Measurements from ENCODE around the gene SPC25.
"Not testable (repeated sequence)": the region's sequence is repeated elsewhere in the genome, so short reads cannot be mapped to it uniquely, and the experiment has no call there.

SPC25 gene

GRCh38 chr2:168934826-168935225, 44.6 kb upstream of the SPC25 start:
- Histone ChIP-seq H3K4me1 (ENCODE audit: low read length) (peaks cover 9% of the 10 kb centered on the region), H3K9me3 (ENCODE audit: insufficient read depth, low read length) (no peaks in the 10 kb centered on the region), H3K79me2 (ENCODE audit: low read length) (no peaks in the 10 kb centered on the region), H3K9ac (ENCODE audit: low read length) (no peak overlapping the region), H4K20me1 (ENCODE audit: insufficient read depth, low read length) (no peaks in the 10 kb centered on the region), H3K4me3 (ENCODE audit: low read length) (no peak overlapping the region), H3K27ac (ENCODE audit: low read length) (no peak overlapping the region), H2AFZ (ENCODE audit: low read depth, low read length) (no peak overlapping the region), H3K4me2 (ENCODE audit: low read length) (no peak overlapping the region), H3K27me3 (ENCODE audit: low read depth, low read length) (peaks cover 8% of the 10 kb centered on the region), H3K36me3 (replicated peaks; ENCODE audit: low read depth, low read length) (no peaks in the 10 kb centered on the region)
- TF ChIP-seq EZH2phosphoT487 (IDR thresholded peaks at IDR 0.05; ENCODE audit: low read depth) (no peak), CTCF (IDR thresholded peaks at IDR 0.05; ENCODE audit: low read depth, low read length) (no peak)

- H3K27me3 ChIP-seq (ENCODE audit: low read depth, low read length); H3K9me3 ChIP-seq (ENCODE audit: insufficient read depth, low read length); H3K79me2 ChIP-seq (ENCODE audit: low read length); H3K4me3 ChIP-seq (ENCODE audit: low read length); H3K4me2 ChIP-seq (ENCODE audit: low read length); H3K9ac ChIP-seq (ENCODE audit: low read length); H4K20me1 ChIP-seq (ENCODE audit: insufficient read depth, low read length); H3K4me1 ChIP-seq (ENCODE audit: low read length); H3K27ac ChIP-seq (ENCODE audit: low read length); H3K36me3 ChIP-seq (replicated peaks; ENCODE audit: low read depth, low read length); H2AFZ ChIP-seq (ENCODE audit: low read depth, low read length): not testable (repeated sequence)
Measured at GRCh38 chr2:168932174-168932573, 41.9 kb upstream of the SPC25 start.

DNA sequence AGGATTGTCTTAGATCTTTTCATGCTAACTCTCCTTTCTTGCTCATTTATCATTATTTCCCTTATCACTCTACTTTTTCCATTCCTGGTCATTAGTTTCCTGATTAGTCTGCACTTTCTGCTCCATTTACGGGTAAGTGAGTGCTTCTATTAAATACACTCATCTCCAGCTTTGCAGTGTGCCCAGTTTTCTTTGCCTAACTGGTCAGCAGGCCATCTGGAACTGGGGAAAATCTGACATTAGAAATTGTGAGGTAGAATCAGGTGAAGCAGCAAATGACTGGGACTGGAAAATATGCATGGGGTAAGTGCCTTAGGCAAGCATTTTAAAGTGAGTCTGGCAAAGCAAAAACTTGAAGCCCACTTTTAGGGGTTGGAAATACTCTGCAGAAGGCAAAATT, 40.0 kb upstream of the SPC25 start:
- 0 out of 2 replicates have a peak, but pooled peaks cover 3% of the 10 kb centered on the region for H3K4me1 ChIP-seq (ENCODE audit: low read length)
- H3K9me3 ChIP-seq (ENCODE audit: insufficient read depth, low read length): no peaks in the 10 kb centered on the region
- H3K36me3 ChIP-seq (replicated peaks; ENCODE audit: low read depth, low read length): no peaks in the 10 kb centered on the region
- TF ChIP-seq CTCF (IDR thresholded peaks at IDR 0.05; ENCODE audit: low read depth, low read length) (no peak), EZH2phosphoT487 (IDR thresholded peaks at IDR 0.05; ENCODE audit: low read depth) (no peak)
- no peaks in the 10 kb centered on the region for H3K79me2 ChIP-seq (ENCODE audit: low read length)
- H4K20me1 ChIP-seq (ENCODE audit: insufficient read depth, low read length): no peaks in the 10 kb centered on the region
- no peak overlapping the region for H3K9ac ChIP-seq (ENCODE audit: low read length)
- no peak overlapping the region for H3K4me2 ChIP-seq (ENCODE audit: low read length)
- H3K27ac ChIP-seq (ENCODE audit: low read length): no peak overlapping the region
- H2AFZ ChIP-seq (ENCODE audit: low read depth, low read length): no peak overlapping the region
- no peak overlapping the region for H3K4me3 ChIP-seq (ENCODE audit: low read length)
- peaks cover 11% of the 10 kb centered on the region for H3K27me3 ChIP-seq (ENCODE audit: low read depth, low read length)

DNA sequence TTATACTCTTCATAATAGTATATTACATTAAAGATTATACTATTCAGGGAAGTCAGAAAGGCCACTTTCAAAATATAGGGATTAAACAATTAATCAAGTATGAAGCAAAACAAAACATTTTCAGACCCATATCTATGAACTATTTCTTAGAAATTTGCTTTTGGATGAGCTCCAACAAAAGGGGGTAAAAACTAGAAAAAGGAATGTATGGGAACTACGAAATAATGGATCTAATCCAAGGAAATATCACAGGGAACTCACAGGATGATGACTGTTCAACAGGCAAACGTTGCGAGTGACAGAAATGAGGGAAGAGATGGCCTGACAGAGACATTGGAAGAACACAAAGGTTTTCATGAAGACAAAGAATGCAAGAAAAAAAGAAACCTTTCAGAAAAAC, 38.8 kb upstream of the SPC25 start:
- no peaks in the 10 kb centered on the region for H4K20me1 ChIP-seq (ENCODE audit: insufficient read depth, low read length)
- TF ChIP-seq CTCF (IDR thresholded peaks at IDR 0.05; ENCODE audit: low read depth, low read length): no peak
- TF ChIP-seq EZH2phosphoT487 (IDR thresholded peaks at IDR 0.05; ENCODE audit: low read depth): no peak
- H3K79me2 ChIP-seq (ENCODE audit: low read length): no peaks in the 10 kb centered on the region
- no peaks in the 10 kb centered on the region for H3K9me3 ChIP-seq (ENCODE audit: insufficient read depth, low read length)
- H3K4me3 ChIP-seq (ENCODE audit: low read length): no peak overlapping the region
- H3K4me2 ChIP-seq (ENCODE audit: low read length): no peak overlapping the region
- H2AFZ ChIP-seq (ENCODE audit: low read depth, low read length): no peak overlapping the region
- H3K4me1 ChIP-seq (ENCODE audit: low read length): 0 out of 2 replicates have a peak, but pooled peaks cover 3% of the 10 kb centered on the region
- no peak overlapping the region for H3K9ac ChIP-seq (ENCODE audit: low read length)
- H3K27ac ChIP-seq (ENCODE audit: low read length): no peak overlapping the region
- H3K27me3 ChIP-seq (ENCODE audit: low read depth, low read length): peaks cover 16% of the 10 kb centered on the region
- no peaks in the 10 kb centered on the region for H3K36me3 ChIP-seq (replicated peaks; ENCODE audit: low read depth, low read length)
